ENCODE data around the gene ZNF827. TPM values are rescaled to one million over a fixed set of nuclear protein-coding genes. Genes with fewer than 3 reads are reported as not detected.

ZNF827 gene
- total RNA-seq, 1 donor, result 16.3 TPM

DNA sequence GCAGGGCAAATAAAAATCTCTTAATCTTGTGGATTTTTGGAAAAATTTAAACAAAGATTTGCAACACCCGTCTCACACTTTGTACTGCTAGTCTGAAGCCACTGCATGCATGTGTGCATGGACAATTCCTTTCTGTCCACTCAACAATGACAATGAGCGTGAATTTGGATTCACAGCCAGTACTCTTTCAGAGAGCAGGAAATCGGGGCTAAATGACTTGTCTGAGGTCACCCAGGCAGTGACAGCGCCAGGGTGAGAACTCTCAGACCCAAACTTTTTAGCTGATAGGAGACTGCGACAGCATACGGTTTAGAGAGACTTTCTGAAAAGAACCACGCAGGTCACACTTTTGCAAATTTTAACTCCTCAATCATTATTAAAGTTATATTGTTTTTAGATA, 90.9 kb downstream of the ZNF827 start:
- Histone ChIP-seq H3K9me3 (ENCODE audit: low read depth, low read length) (no peaks in the 10 kb centered on the region), H2AFZ (ENCODE audit: low read length) (no peak overlapping the region), H3K4me3 (ENCODE audit: insufficient read depth, low read length) (no peak overlapping the region), H3K4me1 (ENCODE audit: insufficient read depth, low read length) (peaks cover 26% of the 10 kb centered on the region), H3K36me3 (ENCODE audit: insufficient read depth, low read length) (peaks cover 15% of the 10 kb centered on the region), H3K27me3 (ENCODE audit: insufficient read depth, low read length) (no peaks in the 10 kb centered on the region), H4K20me1 (ENCODE audit: insufficient read depth, low read length) (no peaks in the 10 kb centered on the region), H3K4me2 (ENCODE audit: insufficient read depth, low read length) (no peak overlapping the region), H3K79me2 (ENCODE audit: insufficient read depth, low read length) (no peaks in the 10 kb centered on the region), H3K27ac (ENCODE audit: low read depth, low read length) (no peak overlapping the region)
- no peak for TF ChIP-seq CTCF (IDR thresholded peaks at IDR 0.05; ENCODE audit: extremely low read depth, low read depth, low read length)
- no peak for DNase-seq (ENCODE audit: insufficient read length, low spot score, missing footprints)

DNA sequence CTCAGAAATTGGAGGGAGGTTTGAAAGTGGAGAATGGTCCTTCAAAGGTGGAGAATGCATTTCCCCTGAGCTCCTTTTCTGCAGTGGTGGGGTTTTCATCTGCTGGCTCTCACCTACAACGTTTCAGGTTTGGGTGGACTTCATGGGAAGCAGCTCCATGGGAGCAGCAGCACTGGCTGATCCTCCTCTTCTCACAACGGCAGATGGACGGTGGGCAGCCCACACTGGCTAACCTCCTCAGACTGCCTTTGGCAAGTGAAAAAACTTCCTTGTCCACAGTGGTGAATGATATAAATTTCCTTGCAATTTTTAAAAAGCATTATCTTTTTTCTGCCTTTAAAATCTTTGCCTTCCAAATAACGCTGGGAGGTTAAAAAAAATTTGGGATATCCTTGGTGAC, 93.5 kb downstream of the ZNF827 start:
- Histone ChIP-seq H4K20me1 (ENCODE audit: insufficient read depth, low read length) (no peaks in the 10 kb centered on the region), H3K9me3 (ENCODE audit: low read depth, low read length) (no peaks in the 10 kb centered on the region), H2AFZ (ENCODE audit: low read length) (no peak overlapping the region), H3K27ac (ENCODE audit: low read depth, low read length) (no peak overlapping the region), H3K79me2 (ENCODE audit: insufficient read depth, low read length) (no peaks in the 10 kb centered on the region), H3K4me1 (ENCODE audit: insufficient read depth, low read length) (peaks cover 16% of the 10 kb centered on the region), H3K4me3 (ENCODE audit: insufficient read depth, low read length) (no peak overlapping the region), H3K27me3 (ENCODE audit: insufficient read depth, low read length) (no peaks in the 10 kb centered on the region), H3K36me3 (ENCODE audit: insufficient read depth, low read length) (peaks cover 15% of the 10 kb centered on the region), H3K4me2 (ENCODE audit: insufficient read depth, low read length) (no peak overlapping the region)
- DNase-seq (ENCODE audit: insufficient read length, low spot score, missing footprints), result no peak
- TF ChIP-seq CTCF (IDR thresholded peaks at IDR 0.05; ENCODE audit: extremely low read depth, low read depth, low read length), result no peak

DNA sequence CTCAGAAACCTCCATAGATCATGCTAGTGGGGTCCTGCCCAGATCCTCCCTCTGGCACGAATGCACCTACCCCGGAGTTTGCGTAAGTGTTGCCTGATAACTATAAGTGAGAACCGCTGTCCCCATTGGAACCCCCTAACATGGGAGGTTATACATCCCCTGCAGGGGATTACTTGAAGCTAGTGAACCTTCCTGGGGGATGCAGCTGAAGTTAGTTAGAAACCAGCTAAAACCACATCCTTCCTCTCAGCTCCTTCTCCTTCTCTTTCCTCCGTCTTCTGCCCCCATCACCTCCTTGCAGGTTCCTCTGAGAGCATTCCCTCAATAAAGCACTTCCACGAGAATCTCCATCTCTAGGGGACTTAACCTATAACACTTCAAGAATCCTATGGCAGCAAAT, 95.0 kb downstream of the ZNF827 start:
- no peak for DNase-seq (ENCODE audit: insufficient read length, low spot score, missing footprints)
- peaks cover 6% of the 10 kb centered on the region for H3K36me3 ChIP-seq (ENCODE audit: insufficient read depth, low read length)

GRCh38 chr4:145843148-145843547, 95.5 kb downstream of the ZNF827 start:
- Histone ChIP-seq H3K4me1 (ENCODE audit: insufficient read depth, low read length) (peaks cover 32% of the 10 kb centered on the region), H2AFZ (ENCODE audit: low read length) (no peak overlapping the region), H3K27me3 (ENCODE audit: insufficient read depth, low read length) (no peaks in the 10 kb centered on the region), H4K20me1 (ENCODE audit: insufficient read depth, low read length) (no peaks in the 10 kb centered on the region), H3K27ac (ENCODE audit: low read depth, low read length) (no peak overlapping the region), H3K36me3 (ENCODE audit: insufficient read depth, low read length) (peaks cover 6% of the 10 kb centered on the region), H3K4me2 (ENCODE audit: insufficient read depth, low read length) (peak overlapping the region; percentile 10), H3K9me3 (ENCODE audit: low read depth, low read length) (no peaks in the 10 kb centered on the region), H3K79me2 (ENCODE audit: insufficient read depth, low read length) (no peaks in the 10 kb centered on the region), H3K4me3 (ENCODE audit: insufficient read depth, low read length) (no peak overlapping the region)
- DNase-seq (ENCODE audit: insufficient read length, low spot score, missing footprints), result no peak
- TF ChIP-seq CTCF (IDR thresholded peaks at IDR 0.05; ENCODE audit: extremely low read depth, low read depth, low read length), result no peak

More for the DNA sequence above, 95.0 kb downstream of the ZNF827 start:
- Histone ChIP-seq H3K27ac (ENCODE audit: low read depth, low read length) (no peak overlapping the region), H3K4me3 (ENCODE audit: insufficient read depth, low read length) (no peak overlapping the region), H3K9me3 (ENCODE audit: low read depth, low read length) (no peaks in the 10 kb centered on the region), H3K4me2 (ENCODE audit: insufficient read depth, low read length) (no peak overlapping the region), H3K27me3 (ENCODE audit: insufficient read depth, low read length) (no peaks in the 10 kb centered on the region), H3K4me1 (ENCODE audit: insufficient read depth, low read length) (peaks cover 31% of the 10 kb centered on the region), H4K20me1 (ENCODE audit: insufficient read depth, low read length) (no peaks in the 10 kb centered on the region), H2AFZ (ENCODE audit: low read length) (no peak overlapping the region), H3K79me2 (ENCODE audit: insufficient read depth, low read length) (no peaks in the 10 kb centered on the region)
- TF ChIP-seq CTCF (IDR thresholded peaks at IDR 0.05; ENCODE audit: extremely low read depth, low read depth, low read length), result no peak

All from osteoblast (primary cell).